ENCODE measurements around the gene ADAP1. TPM values are rescaled to one million over a fixed set of nuclear protein-coding genes. Genes with fewer than 3 reads are reported as not detected.

ADAP1 gene
- polyA plus RNA-seq, 1 donor (not counting 4 experiments of a cell fraction or from before 2014, with no cell fraction given), result 4.3 TPM

GRCh38 chr7:892648-893593 lies 61.6 kb downstream of the ADAP1 start:
- Histone ChIP-seq H3K9me3 (ENCODE audit: control insufficient read depth, low read depth, low read length) (no peaks in the 10 kb centered on the region), H3K36me3 (ENCODE audit: control insufficient read depth in 2 of 2, extremely low read depth in 1 of 2, insufficient read depth in 2 of 2, low read length in 2 of 2) (peaks cover 17 to 28% of the 10 kb centered on the region in 2 experiments), H3K27me3 (ENCODE audit: control insufficient read depth, extremely low read depth, insufficient read depth, low read length) (no peaks in the 10 kb centered on the region), H3K4me1 (ENCODE audit: control insufficient read depth, extremely low read depth, insufficient read depth, low read length) (no peaks in the 10 kb centered on the region), H3K4me2 (ENCODE audit: control insufficient read depth, extremely low read depth, insufficient read depth, low read depth, low read length) (no peak overlapping the region), H2AFZ (ENCODE audit: control insufficient read depth, low read length) (no peak overlapping the region), H3K9ac (ENCODE audit: control insufficient read depth, extremely low read depth, insufficient read depth, low read length) (no peak overlapping the region), H3K27ac (ENCODE audit: control insufficient read depth, insufficient read depth, low read length) (no peak overlapping the region), H3K4me3 (ENCODE audit: control insufficient read depth in 2 of 3, extremely low read depth in 1 of 3, insufficient read depth in 2 of 3, low read depth in 1 of 3, low read length in 3 of 3) (no peak overlapping the region), H3K79me2 (ENCODE audit: control insufficient read depth, insufficient read depth, low read length) (peaks cover 14% of the 10 kb centered on the region), H4K20me1 (ENCODE audit: control insufficient read depth, extremely low read depth, insufficient read depth, low read length) (peaks cover 2% of the 10 kb centered on the region), H3K9me1 (ENCODE audit: control insufficient read depth, extremely low read depth, insufficient read depth, low read length) (no peaks in the 10 kb centered on the region)
- TF ChIP-seq EZH2 (IDR thresholded peaks at IDR 0.05; ENCODE audit: low read length) (no peak), CTCF (optimal IDR thresholded peaks at IDR 0.05 in 1 of 3, IDR thresholded peaks at IDR 0.05 in 1 of 3, conservative IDR thresholded peaks at IDR 0.05 in 1 of 3; ENCODE audit: extremely low read depth in 1 of 3, insufficient read depth in 2 of 3, low read length in 3 of 3) (no peak)
- FAIRE-seq, result no peak
- no peak for DNase-seq (ENCODE audit: low read depth, low spot score)
- dilution Hi-C loops (cut with MboI; ENCODE audit: extremely low pct_ligation_motif_present, low sequenced_read_pairs), result no loop called here

- H3K4me2 ChIP-seq (ENCODE audit: control insufficient read depth, extremely low read depth, insufficient read depth, low read depth, low read length), result no peak overlapping the region
- dilution Hi-C loops (cut with MboI; ENCODE audit: extremely low pct_ligation_motif_present, low sequenced_read_pairs), result no loop called here
- H3K4me1 ChIP-seq (ENCODE audit: control insufficient read depth, extremely low read depth, insufficient read depth, low read length), result no peaks in the 10 kb centered on the region
- H4K20me1 ChIP-seq (ENCODE audit: control insufficient read depth, extremely low read depth, insufficient read depth, low read length), result peaks cover 2% of the 10 kb centered on the region
- H3K9ac ChIP-seq (ENCODE audit: control insufficient read depth, extremely low read depth, insufficient read depth, low read length), result no peak overlapping the region
- peaks cover 24% of the 10 kb centered on the region for H3K79me2 ChIP-seq (ENCODE audit: control insufficient read depth, insufficient read depth, low read length)
- H3K27me3 ChIP-seq (ENCODE audit: control insufficient read depth, extremely low read depth, insufficient read depth, low read length), result no peaks in the 10 kb centered on the region
- DNase-seq (ENCODE audit: low read depth, low spot score) (no peak), FAIRE-seq (no peak)
- no peak overlapping the region for H2AFZ ChIP-seq (ENCODE audit: control insufficient read depth, low read length)
- no peak overlapping the region for H3K4me3 ChIP-seq (ENCODE audit: control insufficient read depth in 2 of 3, extremely low read depth in 1 of 3, insufficient read depth in 2 of 3, low read depth in 1 of 3, low read length in 3 of 3)
- H3K27ac ChIP-seq (ENCODE audit: control insufficient read depth, insufficient read depth, low read length), result no peak overlapping the region
- H3K36me3 ChIP-seq (ENCODE audit: control insufficient read depth in 2 of 2, extremely low read depth in 1 of 2, insufficient read depth in 2 of 2, low read length in 2 of 2), result peaks cover 20 to 27% of the 10 kb centered on the region in 2 experiments
- TF ChIP-seq CTCF (optimal IDR thresholded peaks at IDR 0.05 in 1 of 3, IDR thresholded peaks at IDR 0.05 in 1 of 3, conservative IDR thresholded peaks at IDR 0.05 in 1 of 3; ENCODE audit: extremely low read depth in 1 of 3, insufficient read depth in 2 of 3, low read length in 3 of 3) (no peak), EZH2 (IDR thresholded peaks at IDR 0.05; ENCODE audit: low read length) (no peak)
- no peaks in the 10 kb centered on the region for H3K9me1 ChIP-seq (ENCODE audit: control insufficient read depth, extremely low read depth, insufficient read depth, low read length)
- no peaks in the 10 kb centered on the region for H3K9me3 ChIP-seq (ENCODE audit: control insufficient read depth, low read depth, low read length)
Observed at GRCh38 chr7:891805-892204, 62.7 kb downstream of the ADAP1 start.

All from keratinocyte (primary cell).